ENCODE results near the gene NPLOC4.

Gene NPLOC4

GRCh38 chr17:81514739-81515529 lies 122.0 kb downstream of the NPLOC4 start:
- peak overlapping the region; percentile 77 for H3K4me3 ChIP-seq (ENCODE audit: low read length)
- DNase-seq (ENCODE audit: low read depth) = no peak
- TF ChIP-seq, protein P1, sequence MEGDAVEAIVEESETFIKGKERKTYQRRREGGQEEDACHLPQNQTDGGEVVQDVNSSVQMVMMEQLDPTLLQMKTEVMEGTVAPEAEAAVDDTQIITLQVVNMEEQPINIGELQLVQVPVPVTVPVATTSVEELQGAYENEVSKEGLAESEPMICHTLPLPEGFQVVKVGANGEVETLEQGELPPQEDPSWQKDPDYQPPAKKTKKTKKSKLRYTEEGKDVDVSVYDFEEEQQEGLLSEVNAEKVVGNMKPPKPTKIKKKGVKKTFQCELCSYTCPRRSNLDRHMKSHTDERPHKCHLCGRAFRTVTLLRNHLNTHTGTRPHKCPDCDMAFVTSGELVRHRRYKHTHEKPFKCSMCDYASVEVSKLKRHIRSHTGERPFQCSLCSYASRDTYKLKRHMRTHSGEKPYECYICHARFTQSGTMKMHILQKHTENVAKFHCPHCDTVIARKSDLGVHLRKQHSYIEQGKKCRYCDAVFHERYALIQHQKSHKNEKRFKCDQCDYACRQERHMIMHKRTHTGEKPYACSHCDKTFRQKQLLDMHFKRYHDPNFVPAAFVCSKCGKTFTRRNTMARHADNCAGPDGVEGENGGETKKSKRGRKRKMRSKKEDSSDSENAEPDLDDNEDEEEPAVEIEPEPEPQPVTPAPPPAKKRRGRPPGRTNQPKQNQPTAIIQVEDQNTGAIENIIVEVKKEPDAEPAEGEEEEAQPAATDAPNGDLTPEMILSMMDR (conservative IDR thresholded peaks at IDR 0.05; ENCODE audit: low read depth, low read length) = no peak

- TF ChIP-seq, protein P1 (conservative IDR thresholded peaks at IDR 0.05; ENCODE audit: low read depth, low read length) = no peak
- peak overlapping the region; percentile 57 for H3K4me3 ChIP-seq (ENCODE audit: low read length)
- DNase-seq (ENCODE audit: low read depth) = no peak
Measured at GRCh38 chr17:81514489-81514738, 122.5 kb downstream of the NPLOC4 start.

DNA sequence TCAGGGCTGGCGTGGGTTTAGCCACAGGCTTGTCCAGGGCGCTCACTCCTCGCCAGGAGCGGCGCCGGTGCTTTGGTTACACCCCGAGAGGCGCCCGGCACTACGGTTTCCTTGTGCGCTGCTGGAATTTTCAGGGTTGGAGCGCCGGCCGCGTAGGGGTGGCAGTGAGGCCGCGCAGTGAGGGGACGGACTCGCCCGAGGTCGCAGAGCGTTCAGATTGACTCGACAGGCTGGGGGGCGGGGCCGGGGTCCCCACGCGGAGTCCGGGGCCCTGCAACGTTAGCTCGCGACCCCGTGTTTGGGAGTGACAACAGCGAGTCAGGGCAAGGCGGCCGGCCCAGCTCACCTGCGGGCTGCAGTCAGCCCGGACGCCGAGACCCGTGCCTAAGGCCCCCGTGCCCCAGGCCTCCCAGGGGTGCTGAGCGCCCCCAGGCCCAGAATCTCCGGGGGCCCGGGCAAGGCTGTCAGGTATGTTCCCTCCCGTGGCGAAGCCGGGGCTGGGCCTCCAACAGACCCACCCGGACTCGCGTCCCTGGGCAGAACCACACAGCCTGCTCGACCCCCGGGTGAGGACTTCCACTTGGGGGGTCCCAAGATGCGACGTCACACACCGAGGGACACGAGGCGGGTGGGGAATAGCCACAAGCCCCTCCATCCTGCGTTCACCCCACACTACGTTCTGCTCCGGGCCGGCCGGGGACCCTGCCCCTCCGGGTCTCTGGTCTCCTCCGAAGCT lies 123.0 kb downstream of the NPLOC4 start:
- peak overlapping the region; percentile 57 for H3K4me3 ChIP-seq (ENCODE audit: low read length)
- DNase-seq (ENCODE audit: low read depth) = no peak
- TF ChIP-seq, protein P1 (conservative IDR thresholded peaks at IDR 0.05; ENCODE audit: low read depth, low read length) = no peak

DNA sequence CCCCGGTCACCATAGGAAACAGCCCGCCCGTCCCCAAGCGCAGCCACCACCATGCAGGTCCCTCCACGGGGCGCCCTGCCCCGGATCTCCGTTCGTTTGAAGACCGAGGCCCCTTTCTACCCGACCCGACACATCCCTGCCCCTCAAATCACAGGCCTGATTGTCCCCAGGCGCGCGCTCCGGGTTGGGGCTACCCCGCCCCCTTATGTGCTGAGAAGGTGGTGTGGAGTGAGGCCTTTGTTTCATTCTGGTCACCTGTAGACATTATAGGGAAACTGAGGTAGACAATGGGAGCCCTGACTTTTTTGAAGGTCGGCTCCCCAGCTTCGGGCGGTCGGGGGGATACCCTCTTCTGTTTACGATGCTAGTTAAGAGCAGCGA lies 123.5 kb downstream of the NPLOC4 start:
- TF ChIP-seq, protein P1 (conservative IDR thresholded peaks at IDR 0.05; ENCODE audit: low read depth, low read length) = no peak
- DNase-seq (ENCODE audit: low read depth) = no peak
- H3K4me3 ChIP-seq (ENCODE audit: low read length) = peak overlapping the region; percentile 57

- TF ChIP-seq, protein P1 (conservative IDR thresholded peaks at IDR 0.05; ENCODE audit: low read depth, low read length) = no peak
- H3K4me3 ChIP-seq (ENCODE audit: low read length) = peak within 1 kb of the TSS; percentile 97
- no peak for DNase-seq (ENCODE audit: low read depth)
Measured at GRCh38 chr17:81512562-81513371, 124.1 kb downstream of the NPLOC4 start, which contains the start of gene ACTG1. Gene ACTG1, minus strand, starts transcription at chr17:81512799. Its CDS starts 445 bp downstream, at chr17:81512354.

DNA sequence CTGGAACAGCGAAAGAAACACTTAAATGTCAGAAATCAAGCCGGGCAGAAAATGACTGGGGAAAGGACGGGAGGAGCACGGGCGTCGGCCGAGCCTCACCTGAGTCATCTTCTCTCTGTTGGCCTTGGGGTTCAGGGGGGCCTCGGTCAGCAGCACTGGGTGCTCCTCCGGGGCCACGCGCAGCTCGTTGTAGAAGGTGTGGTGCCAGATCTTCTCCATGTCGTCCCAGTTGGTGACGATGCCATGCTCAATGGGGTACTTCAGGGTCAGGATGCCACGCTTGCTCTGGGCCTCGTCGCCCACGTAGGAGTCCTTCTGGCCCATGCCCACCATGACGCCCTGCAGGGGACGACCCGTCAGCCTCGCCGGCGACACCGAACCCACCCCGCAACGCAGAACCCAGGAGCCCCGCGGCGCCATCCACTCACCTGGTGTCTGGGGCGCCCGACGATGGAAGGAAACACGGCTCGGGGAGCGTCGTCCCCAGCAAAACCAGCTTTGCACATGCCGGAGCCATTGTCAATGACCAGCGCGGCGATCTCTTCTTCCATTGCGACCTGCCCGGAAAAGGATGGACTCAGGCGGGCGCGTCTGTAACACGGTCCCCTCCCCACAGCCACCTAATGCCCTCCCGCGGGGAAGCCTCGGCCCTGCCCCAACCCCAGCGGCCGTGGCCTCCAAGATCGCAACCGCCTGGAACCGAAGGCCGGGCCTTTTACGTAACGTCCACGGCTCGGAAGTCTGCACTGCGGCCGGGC lies 124.9 kb downstream of the NPLOC4 start:
- TF ChIP-seq, protein P1 (conservative IDR thresholded peaks at IDR 0.05; ENCODE audit: low read depth, low read length) = no peak
- H3K4me3 ChIP-seq (ENCODE audit: low read length) = peak overlapping the region; percentile 97
- DNase-seq (ENCODE audit: low read depth) = no peak

Data from retinal pigment epithelial cell (primary cell).